HepG2 (cell line): Measurements from ENCODE around the gene SGF29. TPM values are rescaled to one million over a fixed set of nuclear protein-coding genes. Genes with fewer than 3 reads are reported as not detected.

Source experiments
- ATAC-seq: fragments of 200-7000 bp; cut with Tn5 transposase; 3 replicates; pipeline ENCODE4 v1.9.1; 2020; ENCODE audit warnings: mild to moderate bottlenecking, moderate library complexity
- BruUV-seq: library from RNA; stranded (reverse); fragments of 400-500 nt; replicated peaks from 2 replicates; lab custom pipeline; 2021; lab: Mats Ljungman, UMichigan
- CTCF ChIA-PET: fragments of 300-600 bp; formaldehyde crosslinking; extraction: SDS; loops from one replicate; lab custom pipeline; 2021; ENCODE audit warnings: low total read pairs, inconsistent platforms, low intra/inter-chr PET ratio; lab: Yijun Ruan, JAX
- POLR2A ChIA-PET: fragments of 350-600 bp; sonication (Branson Sonifier 250); formaldehyde crosslinking; loops from one replicate; lab custom pipeline; 2020; ENCODE audit warnings: antibody characterized with exemption, inconsistent platforms; lab: Yijun Ruan, JAX
- DNase-seq: peaks from one replicate; pipeline ENCODE4 v3.0.0-alpha.2; 2015; ENCODE audit warnings: low spot score
- FAIRE-seq: peaks from 3 replicates; lab custom pipeline; 2011; peaks lifted over from hg19 to GRCh38; lab: Jason Lieb, UNC
- H2AFZ ChIP-seq: one replicate; pipeline ENCODE4 v1.6.1; 2011; ENCODE audit warnings: low read length, inconsistent platforms
- H3K27ac ChIP-seq: fragments of 300-600 bp; 3 replicates; pipeline ENCODE4 v1.8.0; 2011; ENCODE audit warnings: mixed run types, mild to moderate bottlenecking, mixed read lengths, low read length, inconsistent platforms; ENCODE audit not compliant: insufficient read depth; ENCODE audit errors: extremely low read length
- H3K27me3 ChIP-seq, 2 experiments: fragments of 200-600 bp in 1 of 2; 2 replicates in 1 of 2; 3 replicates in 1 of 2; pipeline versions ENCODE4 v1.6.0 to v1.8.0; 2011; ENCODE audit warnings: low read length in 2 of 2, mild to moderate bottlenecking in 2 of 2, moderate library complexity in 2 of 2, inconsistent platforms in 1 of 2; ENCODE audit not compliant: insufficient read depth in 2 of 2, control insufficient read depth in 1 of 2
- H3K36me3 ChIP-seq, 2 experiments: fragments of 200-600 bp in 1 of 2; replicated peaks in 1 of 2; 2 replicates in 1 of 2; 3 replicates in 1 of 2; pipeline versions ENCODE4 v1.5.1 to v1.8.0; 2011; ENCODE audit warnings: low read length in 2 of 2, inconsistent platforms in 1 of 2; ENCODE audit not compliant: insufficient read depth in 2 of 2, control insufficient read depth in 1 of 2
- H3K4me1 ChIP-seq: 2 replicates; pipeline ENCODE4 v1.5.1; 2012; ENCODE audit warnings: low read length, inconsistent platforms; ENCODE audit not compliant: insufficient read depth
- H3K4me2 ChIP-seq: 2 replicates; pipeline ENCODE4 v1.6.0; 2011; ENCODE audit warnings: low read depth, low read length, inconsistent platforms
- H3K4me3 ChIP-seq, 3 experiments: fragments of 200-600 bp in 1 of 3; sonication (generic), shearing (Covaris generic) in 1 of 3; replicated peaks in 1 of 3; 2 replicates each; pipeline ENCODE4 v1.5.1; 2011 to 2016; ENCODE audit warnings: low read length in 3 of 3, inconsistent platforms in 2 of 3, low read depth in 2 of 3, mild to moderate bottlenecking in 2 of 3, control low read depth in 1 of 3, mixed read lengths in 1 of 3; ENCODE audit not compliant: insufficient read depth in 1 of 3
- H3K79me2 ChIP-seq: one replicate; pipeline ENCODE4 v1.6.1; 2011; ENCODE audit warnings: low read length, inconsistent platforms; ENCODE audit not compliant: insufficient read depth
- H3K9ac ChIP-seq: 2 replicates; pipeline ENCODE4 v1.6.0; 2011; ENCODE audit warnings: mild to moderate bottlenecking, low read depth, low read length, inconsistent platforms; ENCODE audit not compliant: insufficient read depth
- H3K9me3 ChIP-seq: 2 replicates; pipeline ENCODE4 v1.5.1; 2012; ENCODE audit warnings: mild to moderate bottlenecking, low read length
- H4K20me1 ChIP-seq: 2 replicates; pipeline ENCODE4 v1.6.0; 2011; ENCODE audit warnings: inconsistent platforms, mild to moderate bottlenecking, low read length, moderate library complexity; ENCODE audit not compliant: insufficient read depth
- PCBP2 ChIP-seq: fragments of 200-400 bp; formaldehyde crosslinking; optimal IDR thresholded peaks from 2 replicates; pipeline ENCODE3; 2018; ENCODE audit warnings: low read length, low read depth; ENCODE audit not compliant: poor library complexity, severe bottlenecking
- RNF2 ChIP-seq: fragments of 450-650 bp; conservative IDR thresholded peaks from 2 replicates; pipeline ENCODE4 v1.6.1; 2016; ENCODE audit warnings: low read depth
- TIGD3 ChIP-seq: sonication (generic); formaldehyde crosslinking; IDR thresholded peaks from 2 replicates; pipeline ENCODE4 v1.5.1; 2020; ENCODE audit warnings: mild to moderate bottlenecking, missing genetic modification reagents, borderline replicate concordance
- YY1 ChIP-seq: IDR thresholded peaks from 2 replicates; pipeline ENCODE4 v1.6.1; 2011; ENCODE audit warnings: low read length, low read depth, moderate library complexity, mild to moderate bottlenecking; ENCODE audit not compliant: insufficient read depth, insufficient replicate concordance
- ZMYM4 ChIP-seq: sonication (generic); formaldehyde crosslinking; IDR thresholded peaks from 2 replicates; pipeline ENCODE4 v1.8.1; 2023; ENCODE audit warnings: mild to moderate bottlenecking, missing genetic modification reagents
- ZNF607 ChIP-seq: sonication (generic); formaldehyde crosslinking; IDR thresholded peaks from 2 replicates; pipeline ENCODE4 v1.5.1; 2020; ENCODE audit warnings: missing genetic modification reagents, mild to moderate bottlenecking, borderline replicate concordance
- ZNF687 ChIP-seq: sonication (generic); formaldehyde crosslinking; IDR thresholded peaks from 2 replicates; pipeline ENCODE4 v1.5.1; 2020; ENCODE audit warnings: mild to moderate bottlenecking, missing genetic modification reagents, moderate library complexity
- WGBS: methylation state at CpG from one replicate; pipeline ENCODE4 v1.1.6; 2017; ENCODE audit warnings: low lambda C conversion rate; 5-methylcytosine and 5-hydroxymethylcytosine counted together
- in situ Hi-C: cut with HindIII; loops from 2 replicates; pipeline ENCODE4 v1.10.0; 2017; ENCODE audit warnings: low pct_unique_long_range_greater_than_20kb; ENCODE audit not compliant: extremely low pct_ligation_motif_present
- intact Hi-C: fragments of 100-400 bp; cut with micrococcal nuclease; formaldehyde crosslinking; loops from one replicate; pipeline ENCODE4 v1.10.0; 2022; ENCODE audit not compliant: unreplicated experiment
- polyA plus RNA-seq, 8 experiments: library from polyadenylated mRNA; depleted of rRNA in 3 of 8; stranded (reverse) in 7 of 8; unstranded in 1 of 8; fragments of >200 nt; fragmentation: Illumina TruSeq in 4 of 8; extraction: Trizol in 4 of 8; gene quantifications; 2 replicates each; pipeline versions ENCODE4 v1.2.1 to v1.2.3, GENCODE V29; 2011 to 2016; ENCODE audit warnings: low read depth in 4 of 8, missing spikeins in 1 of 8, mixed read lengths in 1 of 8; ENCODE audit not compliant: insufficient read depth in 1 of 8
- total RNA-seq, 5 experiments: library from RNA; depleted of rRNA; stranded (reverse); fragments of >200 nt; fragmentation: Illumina TruSeq; extraction: Trizol; gene quantifications; 2 replicates each; pipeline ENCODE4 v1.2.3, GENCODE V29; 2016; ENCODE audit warnings: low read depth in 1 of 5
- TF ChIP-seq, protein P1 (sequence below): IDR thresholded peaks from 2 replicates; pipeline ENCODE4 v1.6.1; 2016; ENCODE audit warnings: low read depth, control low read depth

The SGF29 gene
- total and polyA plus RNA-seq, 2 of the 13 experiments (the other 11 are each of a cell fraction or from before 2014, with no cell fraction given) = 5.0 to 29.4 TPM

GRCh38 chr16:28511031-28511430 is 42.7 kb upstream of the SGF29 start:
- no peak overlapping the region for H3K27ac ChIP-seq
- DNase-seq (no peak), ATAC-seq (no peak), FAIRE-seq (no peak)
- no peak overlapping the region for H3K9ac ChIP-seq
- WGBS = 92% methylated on average over 3 of the region's 3 CpGs
- no peak overlapping the region for H3K4me3 ChIP-seq
- POLR2A ChIA-PET = no interaction called here
- H3K4me2 ChIP-seq = peak overlapping the region; percentile 2; the same call in 1 of the 2 replicates
- in situ Hi-C loops (no loop called here), intact Hi-C loops (no loop called here)
- H3K4me1 ChIP-seq = peaks cover 70% of the 10 kb centered on the region
- no peaks in the 10 kb centered on the region for H3K79me2 ChIP-seq
- H3K9me3 ChIP-seq = no peaks in the 10 kb centered on the region
- H2AFZ ChIP-seq = no peak overlapping the region
- no peak for TF ChIP-seq YY1
- 0 out of 2 replicates have a peak, but pooled peaks have one; percentile 53 for TF ChIP-seq ZNF607
- CTCF ChIA-PET = no interaction called here
- H3K36me3 ChIP-seq = no peaks in the 10 kb centered on the region
- no TSS peak for BruUV-seq
- no peaks in the 10 kb centered on the region for H4K20me1 ChIP-seq
- H3K27me3 ChIP-seq = peaks cover 0 to 7% of the 10 kb centered on the region in 2 experiments; a peak in 3 of 5 replicates

- ChIA-PET POLR2A (interaction anchor here (1.5 kb wide), 1 partner anchor 14 kb away, joined by 5 read pairs; no protein-coding TSS in a partner anchor), CTCF (no interaction called here)
- Histone ChIP-seq H3K9ac (peak overlapping the region; percentile 32; the same call in 1 of the 2 replicates), H3K4me3 (peak overlapping the region; percentile 16 to 63 (median 30); a peak in 4 of 6 replicates), H3K79me2 (no peaks in the 10 kb centered on the region), H3K27ac (no peak overlapping the region), H3K9me3 (no peaks in the 10 kb centered on the region), H3K27me3 (peaks cover 0 to 6% of the 10 kb centered on the region in 2 experiments; a peak in 2 of 5 replicates), H4K20me1 (no peaks in the 10 kb centered on the region), H3K36me3 (no peaks in the 10 kb centered on the region), H3K4me2 (peak overlapping the region; percentile 67), H2AFZ (peak overlapping the region; percentile 63), H3K4me1 (peaks cover 60% of the 10 kb centered on the region)
- no TSS peak for BruUV-seq
- 42% methylated on average over 19 of the region's 21 CpGs for WGBS
- intact Hi-C loops (no loop called here), in situ Hi-C loops (no loop called here)
- DNase-seq (peak; percentile 75), FAIRE-seq (peak; percentile 12), ATAC-seq (peak; percentile 57)
- TF ChIP-seq TIGD3 (no peak), ZNF687 (peak; percentile 84), PCBP2 (no peak), ZMYM4 (CRISPR knock-in tag) (no peak), RNF2 (no peak)
- TF ChIP-seq, protein P1, sequence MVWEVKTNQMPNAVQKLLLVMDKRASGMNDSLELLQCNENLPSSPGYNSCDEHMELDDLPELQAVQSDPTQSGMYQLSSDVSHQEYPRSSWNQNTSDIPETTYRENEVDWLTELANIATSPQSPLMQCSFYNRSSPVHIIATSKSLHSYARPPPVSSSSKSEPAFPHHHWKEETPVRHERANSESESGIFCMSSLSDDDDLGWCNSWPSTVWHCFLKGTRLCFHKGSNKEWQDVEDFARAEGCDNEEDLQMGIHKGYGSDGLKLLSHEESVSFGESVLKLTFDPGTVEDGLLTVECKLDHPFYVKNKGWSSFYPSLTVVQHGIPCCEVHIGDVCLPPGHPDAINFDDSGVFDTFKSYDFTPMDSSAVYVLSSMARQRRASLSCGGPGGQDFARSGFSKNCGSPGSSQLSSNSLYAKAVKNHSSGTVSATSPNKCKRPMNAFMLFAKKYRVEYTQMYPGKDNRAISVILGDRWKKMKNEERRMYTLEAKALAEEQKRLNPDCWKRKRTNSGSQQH (CRISPR knock-in tag) = no peak
Observed at GRCh38 chr16:28511801-28512789, 41.6 kb upstream of the SGF29 start.
